Measurements from ENCODE around the gene GATB.

GATB gene

DNA sequence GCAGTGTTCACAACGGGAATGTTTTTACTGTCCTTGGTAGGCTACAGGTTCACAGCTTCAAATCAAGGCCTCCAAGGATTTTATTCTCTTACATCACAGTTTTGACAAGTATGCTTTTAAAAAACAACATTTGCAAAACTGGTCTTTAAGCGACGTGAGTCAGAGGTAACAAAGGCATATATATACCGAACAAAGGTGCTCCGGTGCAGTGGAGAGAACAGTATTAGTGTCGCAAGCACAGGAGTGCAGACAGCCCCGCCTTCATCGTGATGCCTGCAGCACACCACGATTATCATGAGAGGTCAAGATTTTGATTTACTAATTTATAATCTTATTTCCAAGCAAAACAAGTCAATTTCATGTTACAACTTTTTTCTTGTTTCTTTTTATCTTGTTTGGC, 90.8 kb downstream of the GATB start:
- no peak overlapping the region for H3K4me3 ChIP-seq (ENCODE audit: control insufficient read depth, low read depth, low read length)
- TF ChIP-seq CTCF (IDR thresholded peaks at IDR 0.05; ENCODE audit: control insufficient read depth, insufficient read depth, low read depth, low read length, missing control alignments), result no peak
- no peak for DNase-seq (ENCODE audit: low read depth)

GRCh38 chr4:151668689-151669402, 92.0 kb downstream of the GATB start:
- TF ChIP-seq CTCF (IDR thresholded peaks at IDR 0.05; ENCODE audit: control insufficient read depth, insufficient read depth, low read depth, low read length, missing control alignments), result no peak

GRCh38 chr4:151667666-151668065, 93.1 kb downstream of the GATB start:
- no peak for TF ChIP-seq CTCF (IDR thresholded peaks at IDR 0.05; ENCODE audit: control insufficient read depth, insufficient read depth, low read depth, low read length, missing control alignments)
- DNase-seq (ENCODE audit: low read depth), result no peak
- no peak overlapping the region for H3K4me3 ChIP-seq (ENCODE audit: control insufficient read depth, low read depth, low read length)

More at GRCh38 chr4:151668689-151669402, 92.0 kb downstream of the GATB start:
- H3K4me3 ChIP-seq (ENCODE audit: control insufficient read depth, low read depth, low read length), result no peak overlapping the region
- DNase-seq (ENCODE audit: low read depth), result no peak

- no peak for TF ChIP-seq CTCF (IDR thresholded peaks at IDR 0.05; ENCODE audit: control insufficient read depth, insufficient read depth, low read depth, low read length, missing control alignments)
- DNase-seq (ENCODE audit: low read depth), result no peak
- H3K4me3 ChIP-seq (ENCODE audit: control insufficient read depth, low read depth, low read length), result no peak overlapping the region
These were observed 93.8 kb downstream of the GATB start for GRCh38 chr4:151667048-151667447.

DNA sequence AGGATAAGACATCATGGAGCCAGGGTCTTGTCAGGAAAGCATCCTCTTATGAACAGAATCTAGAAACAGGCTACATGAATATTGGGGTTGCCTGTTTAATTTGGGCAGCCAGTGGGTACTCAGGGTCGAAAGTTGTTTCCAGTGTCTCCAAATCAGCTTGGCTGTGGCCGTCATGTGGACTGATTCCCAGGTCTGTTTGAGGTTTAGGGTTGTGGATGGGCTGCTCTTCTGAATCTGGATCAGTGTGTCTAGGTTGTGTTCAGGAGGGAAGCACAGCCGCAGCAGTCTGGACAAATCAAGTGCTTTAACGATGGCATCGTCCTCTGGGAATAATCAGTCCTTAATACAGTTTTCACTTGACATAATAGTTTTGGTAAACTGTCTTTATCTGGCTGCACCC, 94.3 kb downstream of the GATB start:
- no peak for TF ChIP-seq CTCF (IDR thresholded peaks at IDR 0.05; ENCODE audit: control insufficient read depth, insufficient read depth, low read depth, low read length, missing control alignments)
- DNase-seq (ENCODE audit: low read depth), result no peak
- no peak overlapping the region for H3K4me3 ChIP-seq (ENCODE audit: control insufficient read depth, low read depth, low read length)

DNA sequence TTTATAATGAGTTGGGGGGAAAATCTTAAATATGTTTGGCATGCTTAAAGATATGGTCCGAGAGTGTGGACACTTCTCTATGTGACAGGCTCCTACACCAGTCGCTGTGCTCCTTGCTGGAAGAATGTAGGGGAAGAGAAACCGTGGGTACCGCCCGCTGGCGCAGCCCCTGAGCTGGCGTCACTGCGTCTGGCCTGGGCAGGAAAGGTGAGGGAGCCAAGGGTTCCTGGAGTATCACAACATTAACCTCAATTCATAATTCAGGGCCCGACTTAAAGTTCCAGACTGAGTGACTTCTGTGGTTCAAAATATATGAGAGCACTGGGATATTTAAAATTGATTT, 95.1 kb downstream of the GATB start:
- DNase-seq (ENCODE audit: low read depth), result no peak
- H3K4me3 ChIP-seq (ENCODE audit: control insufficient read depth, low read depth, low read length), result no peak overlapping the region
- no peak for TF ChIP-seq CTCF (IDR thresholded peaks at IDR 0.05; ENCODE audit: control insufficient read depth, insufficient read depth, low read depth, low read length, missing control alignments)
